ENCODE results near the gene THG1L.

DNA sequence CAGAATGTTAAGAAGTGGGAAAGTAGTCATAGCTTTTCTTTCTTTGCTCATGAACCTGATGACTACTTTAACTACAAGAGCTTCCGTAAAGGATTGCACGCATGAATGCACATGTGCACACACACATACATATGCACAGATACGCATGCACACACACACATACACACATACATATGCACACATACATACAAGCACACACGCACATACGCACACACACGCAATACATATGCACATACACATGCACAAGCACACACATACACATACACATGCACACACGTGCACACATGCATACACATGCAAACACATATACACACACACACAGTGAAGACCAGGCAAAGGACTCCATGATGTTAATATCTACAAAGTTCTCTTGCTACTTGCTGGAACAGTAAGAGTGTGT is 35.2 kb downstream of the THG1L start:
- TF ChIP-seq, protein P1, sequence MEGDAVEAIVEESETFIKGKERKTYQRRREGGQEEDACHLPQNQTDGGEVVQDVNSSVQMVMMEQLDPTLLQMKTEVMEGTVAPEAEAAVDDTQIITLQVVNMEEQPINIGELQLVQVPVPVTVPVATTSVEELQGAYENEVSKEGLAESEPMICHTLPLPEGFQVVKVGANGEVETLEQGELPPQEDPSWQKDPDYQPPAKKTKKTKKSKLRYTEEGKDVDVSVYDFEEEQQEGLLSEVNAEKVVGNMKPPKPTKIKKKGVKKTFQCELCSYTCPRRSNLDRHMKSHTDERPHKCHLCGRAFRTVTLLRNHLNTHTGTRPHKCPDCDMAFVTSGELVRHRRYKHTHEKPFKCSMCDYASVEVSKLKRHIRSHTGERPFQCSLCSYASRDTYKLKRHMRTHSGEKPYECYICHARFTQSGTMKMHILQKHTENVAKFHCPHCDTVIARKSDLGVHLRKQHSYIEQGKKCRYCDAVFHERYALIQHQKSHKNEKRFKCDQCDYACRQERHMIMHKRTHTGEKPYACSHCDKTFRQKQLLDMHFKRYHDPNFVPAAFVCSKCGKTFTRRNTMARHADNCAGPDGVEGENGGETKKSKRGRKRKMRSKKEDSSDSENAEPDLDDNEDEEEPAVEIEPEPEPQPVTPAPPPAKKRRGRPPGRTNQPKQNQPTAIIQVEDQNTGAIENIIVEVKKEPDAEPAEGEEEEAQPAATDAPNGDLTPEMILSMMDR (IDR thresholded peaks at IDR 0.05 in 8 of 11, conservative IDR thresholded peaks at IDR 0.05 in 3 of 11): no peak
- TF ChIP-seq POLR2A (IDR thresholded peaks at IDR 0.05): no peak
